Measurements from ENCODE around the gene BBX.
A peak's percentile ranks its signal among the peaks of the same experiment; 100 is the strongest.

Gene BBX

DNA sequence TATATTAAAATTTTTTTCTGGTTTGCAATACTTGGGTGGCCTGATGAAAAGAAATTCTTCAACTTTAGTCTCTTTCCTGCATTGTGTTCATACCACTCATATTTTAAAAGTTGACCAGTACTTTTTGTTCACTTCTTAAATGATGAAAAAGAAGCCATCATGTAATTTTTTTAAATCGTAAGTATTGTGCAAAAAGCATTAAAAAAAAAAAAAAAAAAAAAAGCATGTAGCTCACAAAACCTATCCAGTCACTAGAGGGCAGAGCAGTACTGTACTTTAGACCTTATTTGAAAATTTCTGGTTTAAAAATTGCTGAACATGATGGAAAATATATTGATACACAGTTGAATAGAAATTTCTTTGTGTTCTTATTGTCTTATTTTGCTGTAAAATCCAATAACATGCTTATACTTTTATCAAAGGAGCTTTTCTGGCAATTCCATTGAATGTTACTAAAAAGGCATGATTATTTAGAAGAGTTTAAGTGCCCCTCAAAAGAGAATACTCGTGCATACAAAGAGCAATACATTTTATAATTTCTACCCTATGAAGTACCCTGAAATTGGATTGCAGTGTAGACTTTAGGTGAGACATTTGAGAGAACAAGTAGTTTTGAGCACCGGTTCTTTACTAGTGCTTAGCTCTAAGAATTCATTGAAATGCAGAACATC is 137.7 kb downstream of the BBX start:
- peak in 1 of 2 donors; percentile 60 for DNase-seq

DNA sequence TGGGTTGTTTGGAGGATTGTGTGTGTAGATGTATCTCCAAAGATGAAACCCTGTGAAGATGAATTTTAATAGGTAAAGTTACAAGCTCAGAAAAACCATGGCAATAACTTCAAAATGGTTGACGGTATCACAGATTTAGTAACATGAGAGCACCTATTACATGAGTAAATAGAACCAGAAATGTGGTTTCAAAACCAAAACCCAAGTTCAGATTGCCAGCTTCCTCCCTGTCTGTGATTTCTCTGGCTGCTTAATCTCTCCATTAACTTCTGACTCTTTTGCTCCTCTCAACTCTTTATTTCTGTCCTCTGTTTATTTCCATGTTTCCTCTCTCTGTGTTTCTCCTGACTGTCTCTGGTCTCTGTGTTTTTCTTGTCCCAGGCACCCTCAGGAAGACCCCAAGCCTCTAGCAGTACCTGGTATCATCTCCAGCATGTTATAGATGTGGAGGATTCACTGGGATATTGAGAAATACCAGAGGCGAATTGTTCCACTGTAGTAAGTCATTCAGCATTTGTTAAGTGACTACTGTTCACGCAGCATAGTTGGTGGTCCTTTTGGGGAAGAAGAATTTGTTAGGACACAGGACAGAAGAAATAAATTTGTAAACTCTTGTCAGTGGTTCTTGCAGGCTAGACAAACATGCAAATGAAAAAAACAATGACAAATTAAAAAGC is 138.8 kb downstream of the BBX start:
- no peak for DNase-seq

GRCh38 chr3:107662124-107662507 is 139.4 kb downstream of the BBX start:
- peak in 1 of 2 donors; percentile 30 for DNase-seq

DNA sequence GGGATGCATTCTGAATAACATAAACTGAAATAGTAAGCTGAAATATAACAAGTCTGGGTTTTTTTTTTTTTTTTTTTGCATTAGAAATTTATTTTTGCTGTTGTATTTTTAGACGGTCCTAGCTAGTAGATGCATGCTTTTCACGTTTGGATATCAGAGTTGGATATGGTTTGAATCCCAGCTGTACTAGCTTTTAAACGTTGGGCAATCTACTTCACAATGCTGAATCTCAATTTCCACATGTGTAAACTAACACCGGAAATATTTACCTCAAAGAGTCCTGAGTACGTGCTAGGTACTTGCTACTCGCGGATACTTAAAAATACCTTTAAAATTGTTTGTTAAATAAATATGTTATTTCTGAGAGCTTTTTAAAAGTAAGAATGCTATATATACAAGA is 139.8 kb downstream of the BBX start:
- no peak for DNase-seq

DNA sequence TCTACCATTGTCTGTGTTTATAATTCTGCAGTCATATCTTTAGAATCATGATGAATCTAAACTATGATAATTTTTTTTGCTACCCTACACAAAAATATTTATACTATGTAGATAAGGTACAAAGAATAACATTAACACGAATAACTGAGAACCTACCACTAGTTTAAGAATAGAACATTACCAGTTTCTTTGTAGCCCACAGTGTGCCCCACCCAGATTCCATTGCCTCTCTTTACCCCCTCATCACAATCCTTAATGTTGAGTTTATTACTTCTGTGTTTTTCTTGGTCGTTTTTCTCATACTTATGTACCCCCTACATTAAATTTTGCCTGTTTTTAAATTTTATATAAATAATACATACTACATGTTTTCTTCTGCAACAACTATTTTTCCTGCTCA is 140.5 kb downstream of the BBX start:
- no peak for DNase-seq

DNA sequence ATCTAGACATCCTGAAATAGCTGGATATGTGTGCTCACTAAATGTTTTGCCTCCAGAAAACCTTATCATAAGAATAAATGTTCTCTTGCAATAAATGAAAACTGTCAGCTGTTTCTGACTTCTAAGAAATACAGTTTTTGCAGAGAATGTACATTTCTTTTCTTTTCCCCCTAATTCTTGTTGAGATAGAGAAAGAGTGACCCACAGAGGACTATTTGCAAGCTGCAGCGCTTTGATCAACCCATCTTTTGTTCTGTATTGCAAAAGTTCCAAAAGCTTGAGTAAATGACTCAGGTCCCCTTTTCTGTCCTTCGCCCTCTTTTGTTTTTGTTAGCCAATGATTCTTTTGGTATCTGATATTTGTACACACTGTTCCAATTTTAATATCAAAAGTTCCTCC is 141.9 kb downstream of the BBX start:
- DNase-seq: peak in 1 of 2 donors; percentile 46

GRCh38 chr3:107665351-107665750 is 142.6 kb downstream of the BBX start:
- DNase-seq: no peak

DNA sequence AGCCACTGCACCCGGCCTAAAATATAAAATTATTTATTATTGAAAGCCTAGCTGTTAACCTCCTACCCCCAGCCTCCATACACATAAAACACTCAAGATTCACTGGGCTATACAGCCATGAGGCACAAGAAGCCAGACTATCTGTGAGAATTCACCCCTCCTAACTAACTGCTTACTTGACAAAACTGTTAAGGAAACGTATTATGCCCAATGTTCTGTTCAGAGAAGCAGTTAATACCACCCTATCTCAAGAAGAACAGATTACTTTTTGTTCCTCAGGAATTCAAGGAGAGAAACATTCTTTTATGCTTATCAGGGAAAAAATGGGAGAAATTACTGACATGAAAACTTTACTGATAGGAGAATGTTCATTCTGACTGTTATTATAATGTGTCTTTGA is 144.1 kb downstream of the BBX start:
- no peak for DNase-seq

GRCh38 chr3:107668416-107668815 is 145.7 kb downstream of the BBX start:
- no peak for DNase-seq

DNA sequence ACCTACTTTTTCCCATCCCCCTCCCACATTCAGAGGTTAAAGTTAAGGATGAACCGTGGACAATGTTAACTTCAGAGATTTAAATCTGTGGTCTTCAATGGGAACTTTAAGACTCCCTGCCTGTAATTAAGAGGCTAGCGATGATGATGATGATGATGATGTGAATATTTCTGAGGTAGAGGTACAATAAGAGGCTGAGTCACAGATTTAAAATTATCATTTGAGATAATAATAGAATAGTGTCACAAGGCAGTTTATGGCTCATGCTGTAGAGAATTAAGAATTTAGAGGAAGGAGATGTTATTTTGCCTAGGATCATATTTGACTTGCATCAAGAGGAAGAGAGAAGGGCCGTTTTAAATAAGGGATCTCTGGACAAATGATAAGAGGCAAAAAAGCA is 146.2 kb downstream of the BBX start:
- no peak for DNase-seq

DNA sequence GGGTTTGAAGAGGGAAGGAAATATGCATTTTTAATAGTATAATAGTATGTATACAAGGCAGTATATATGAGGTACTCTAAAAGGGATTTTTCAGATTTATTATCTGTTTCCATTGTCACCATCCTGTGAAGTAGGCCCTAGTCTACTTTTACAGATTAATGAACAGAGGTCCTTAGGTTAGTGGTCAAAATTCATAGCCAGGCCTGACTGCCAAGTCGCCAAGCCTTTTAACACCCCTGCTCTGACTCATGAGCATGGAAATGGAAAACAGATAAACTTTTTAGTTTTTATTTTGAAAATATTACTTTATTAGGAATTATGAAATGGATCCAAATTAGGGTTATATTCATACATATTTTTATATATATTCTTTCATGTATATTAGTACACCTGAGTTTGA is 146.9 kb downstream of the BBX start:
- no peak for DNase-seq

GRCh38 chr3:107670986-107671385 is 148.2 kb downstream of the BBX start:
- no peak for DNase-seq

DNA sequence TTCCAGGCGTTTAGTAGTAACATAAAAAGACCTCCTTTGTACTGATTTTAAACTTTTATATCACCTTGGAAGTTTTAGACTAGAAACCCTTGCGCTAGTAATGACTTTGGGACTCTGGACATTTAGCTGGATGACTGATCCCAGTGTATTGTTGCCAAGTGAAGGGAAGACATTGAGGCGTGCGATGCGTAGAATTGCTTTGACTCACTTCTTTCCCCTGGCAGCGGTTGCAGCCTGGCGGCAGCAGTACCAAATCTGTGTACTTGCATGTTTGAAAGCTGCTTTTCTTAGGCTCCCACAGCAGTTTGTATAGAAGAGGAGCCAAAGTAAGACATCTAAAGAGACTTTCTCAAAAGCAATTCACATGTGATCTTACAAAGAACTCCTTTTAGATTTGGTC is 151.6 kb downstream of the BBX start:
- peak in 1 of 2 donors; percentile 23 for DNase-seq

DNA sequence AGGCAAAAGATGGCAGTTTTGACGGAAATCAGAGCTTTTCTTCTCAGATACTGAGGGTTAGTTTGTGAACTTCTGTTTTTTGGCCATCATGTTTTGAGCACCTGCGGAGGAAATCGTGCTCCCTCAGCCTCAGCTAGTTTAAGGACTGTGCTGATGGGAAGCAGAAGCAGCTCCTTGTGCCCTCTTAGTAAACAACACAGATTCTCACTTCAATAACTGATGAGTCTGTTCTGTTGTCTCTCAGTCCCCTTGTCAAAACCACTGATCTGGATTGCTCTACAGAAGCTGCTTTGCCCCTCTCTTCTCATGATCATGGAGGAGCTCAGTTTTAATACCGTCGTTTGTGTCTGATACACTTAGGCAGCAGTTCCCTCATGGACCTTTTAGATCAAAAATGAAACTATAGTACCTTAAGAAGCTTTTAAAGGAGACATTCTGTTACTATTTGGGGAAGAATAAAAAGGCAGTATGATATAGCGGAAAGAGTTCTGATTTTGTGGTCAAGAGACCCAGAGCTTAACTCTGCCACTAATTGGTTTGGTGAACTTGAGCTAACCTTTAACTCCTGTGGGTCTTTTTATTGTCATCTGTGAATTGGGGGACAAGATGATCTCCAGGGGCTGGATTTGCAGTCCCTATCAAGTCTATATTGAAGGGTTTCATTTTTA is 152.6 kb downstream of the BBX start:
- DNase-seq: no peak

DNA sequence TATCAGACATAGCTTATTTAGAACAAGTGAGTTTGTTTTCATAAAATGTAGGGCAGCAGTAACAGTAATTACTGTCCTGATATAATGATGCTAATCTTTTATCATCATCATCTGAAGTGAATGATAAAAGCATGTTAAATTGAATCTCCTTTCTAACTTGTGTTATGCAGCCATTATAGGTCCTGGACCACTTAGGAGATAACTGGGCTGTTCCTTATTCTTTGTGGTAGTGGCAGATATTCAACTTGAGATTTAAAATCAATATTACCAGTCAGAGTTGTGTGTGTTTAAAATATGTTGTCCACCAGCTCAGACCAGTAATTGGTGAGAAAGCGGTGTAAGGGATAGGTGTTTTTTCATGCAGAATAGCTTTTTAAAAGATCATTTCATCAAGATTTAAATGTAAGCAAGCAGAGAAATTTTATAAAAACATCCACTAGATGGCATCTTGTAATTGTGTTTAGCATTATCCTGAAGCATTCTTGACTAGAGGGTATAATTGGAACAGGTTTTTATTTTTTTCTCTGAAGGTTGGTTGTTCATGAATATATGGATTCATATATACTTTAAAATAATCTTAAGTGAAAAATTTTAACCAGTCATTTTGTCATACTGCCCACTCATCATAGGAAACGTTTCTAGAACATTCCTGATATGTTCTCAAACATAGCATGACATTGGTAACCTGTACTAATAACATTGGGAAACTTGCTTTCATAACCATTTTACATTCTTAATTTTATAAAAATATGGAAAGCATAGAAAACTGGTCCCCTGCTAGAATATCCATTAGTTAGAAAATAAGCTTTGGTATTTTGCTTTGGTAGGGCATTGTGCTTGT is 153.9 kb downstream of the BBX start:
- DNase-seq: peak in 1 of 2 donors; percentile 80

DNA sequence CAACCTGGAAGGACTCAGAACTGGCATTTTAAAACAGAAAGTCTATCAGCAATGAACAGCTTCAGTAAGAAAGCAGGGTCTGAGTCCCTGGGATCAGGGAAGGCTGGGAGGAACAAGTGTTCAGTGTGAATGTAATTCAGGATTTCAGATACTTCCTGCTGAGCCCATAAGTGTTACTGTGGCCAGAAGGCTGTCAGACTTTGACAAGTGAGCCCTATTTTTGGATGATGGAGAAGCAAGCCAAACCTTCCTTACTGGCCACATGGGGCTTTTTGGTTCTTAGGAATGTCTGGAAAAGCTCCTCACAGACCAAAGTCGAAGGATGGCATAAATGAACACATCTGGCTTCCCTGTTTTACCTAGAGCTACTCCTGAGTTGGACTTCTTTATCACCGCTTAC is 157.2 kb downstream of the BBX start:
- DNase-seq: no peak

- DNase-seq: no peak
Measured at GRCh38 chr3:107680698-107681097, 157.9 kb downstream of the BBX start.

DNA sequence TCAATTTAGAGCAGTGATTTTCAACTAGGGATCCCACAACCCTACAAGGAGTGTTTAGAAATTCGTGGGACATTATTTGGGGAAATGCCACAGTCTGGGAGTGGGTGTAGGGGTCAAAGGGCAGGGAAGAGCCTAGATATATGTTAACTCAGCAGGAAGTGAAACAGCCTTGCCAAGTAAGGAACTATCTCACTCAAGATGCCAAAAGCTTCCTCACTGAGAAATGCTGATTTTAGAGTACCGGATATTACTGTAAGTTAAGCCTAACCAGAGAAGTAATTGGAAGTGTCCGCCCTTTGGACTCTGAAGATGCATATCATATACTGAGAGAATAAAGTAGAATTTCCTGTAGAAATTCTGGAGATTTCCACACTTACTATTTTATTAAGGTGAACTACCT is 158.6 kb downstream of the BBX start:
- no peak for DNase-seq

DNA sequence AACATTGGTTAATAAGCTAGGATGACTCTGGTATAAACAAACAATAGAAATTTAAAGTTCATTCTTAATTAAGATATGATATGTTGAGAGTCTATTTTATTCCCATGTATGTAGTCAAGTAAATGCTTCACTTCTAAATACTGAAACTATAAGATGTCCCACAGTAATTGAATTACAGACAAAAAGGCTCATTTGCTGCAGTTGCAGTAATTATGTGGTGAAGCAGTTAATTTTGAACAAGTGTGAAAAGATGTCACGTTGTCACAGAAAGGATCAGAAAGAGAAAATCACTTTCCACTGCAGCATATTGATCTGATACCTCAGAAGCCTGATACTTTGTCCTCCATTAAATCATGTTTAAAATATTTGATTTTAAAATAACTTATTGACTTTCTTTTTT is 159.8 kb downstream of the BBX start:
- no peak for DNase-seq

DNA sequence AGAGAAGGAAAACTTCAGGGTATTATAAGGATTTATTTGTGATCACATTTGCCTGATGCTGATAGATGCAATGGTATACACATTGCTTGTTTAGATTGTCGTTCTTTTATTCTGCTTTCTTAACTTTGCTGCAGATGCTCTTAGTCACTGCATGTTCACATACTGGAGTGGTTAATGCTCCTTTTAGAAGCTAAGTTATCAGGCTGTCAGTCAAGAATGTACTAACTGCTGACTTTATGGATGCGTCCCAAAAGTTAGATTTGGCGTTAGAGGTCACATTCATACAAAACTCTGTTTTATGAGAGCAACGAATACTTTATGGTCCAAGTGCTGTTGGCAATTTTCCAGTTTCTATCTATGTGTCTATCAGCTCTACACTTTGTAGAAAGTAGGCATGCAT is 160.7 kb downstream of the BBX start:
- DNase-seq: no peak

GRCh38 chr3:107684431-107684925 is 161.7 kb downstream of the BBX start:
- no peak for DNase-seq

DNA sequence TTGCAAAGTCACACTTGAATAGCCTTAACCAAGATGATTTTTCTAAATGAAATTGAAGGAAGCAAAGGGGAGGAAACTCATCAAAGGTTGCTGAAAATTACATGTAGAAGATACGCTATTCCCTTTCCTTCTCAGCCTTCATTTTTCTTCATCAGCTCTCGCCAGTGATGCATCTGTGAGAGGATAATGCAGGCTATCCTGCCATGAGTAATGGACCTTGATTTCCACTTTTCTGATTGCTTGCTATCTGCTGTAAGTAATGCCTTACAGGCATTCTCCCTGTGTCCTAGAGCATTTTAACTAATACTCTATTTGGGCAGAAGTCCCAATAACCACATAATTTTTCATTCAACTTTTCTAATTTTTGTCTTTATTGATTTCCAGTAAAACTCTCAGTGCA is 162.6 kb downstream of the BBX start:
- no peak for DNase-seq

DNA sequence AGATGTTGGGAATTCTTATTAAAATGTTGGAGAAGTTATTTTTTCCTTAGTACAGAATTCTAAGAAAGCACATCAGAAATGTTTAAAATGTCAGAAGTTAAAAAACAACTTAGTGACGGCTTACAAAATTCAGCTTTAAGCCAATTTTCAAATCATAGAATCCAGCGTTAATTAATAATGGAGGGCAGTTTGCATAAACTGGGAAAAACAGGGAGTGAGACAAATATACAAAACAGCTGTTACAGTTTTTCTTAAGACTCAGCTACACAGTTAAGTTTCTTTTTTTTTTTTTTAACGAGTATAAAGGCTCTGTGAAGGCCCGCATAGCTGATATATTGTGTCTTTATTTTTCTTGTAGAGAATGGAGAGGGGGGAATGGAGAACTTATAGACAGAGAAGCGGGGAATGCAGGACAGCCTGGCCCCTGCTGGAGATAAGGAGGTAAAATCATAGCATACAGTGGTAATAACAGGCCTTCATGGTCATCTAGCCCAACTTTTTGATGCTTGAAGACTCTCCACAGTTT is 164.4 kb downstream of the BBX start:
- DNase-seq: no peak
